Right lobe of liver (tissue), 6 donors: ENCODE results near the gene CANX. TPM values are rescaled to one million over a fixed set of nuclear protein-coding genes. Genes with fewer than 3 reads are reported as not detected.

Experiments used
- ATAC-seq, 4 donors: fragments of 200-7000 bp; cut with Tn5 transposase; one replicate each; pipeline ENCODE4 v1.9.1; 2020; ENCODE audit warnings: mild to moderate bottlenecking in 4 of 4, moderate library complexity in 4 of 4
- DNase-seq, 3 donors: peaks; one replicate each; pipeline ENCODE4 v3.0.0-alpha.2; 2020
- H3K27ac ChIP-seq, 3 donors: fragments of 200-600 bp; one replicate each; pipeline ENCODE4 v1.8.0; 2022
- H3K27me3 ChIP-seq, 2 donors: fragments of 200-600 bp; one replicate each; pipeline ENCODE4 v1.8.0; 2022
- H3K36me3 ChIP-seq, 4 donors: fragments of 200-600 bp; sonication (generic) in 1 of 4; one replicate each; pipeline versions ENCODE4 v1.5.1 to v1.8.0; 2017 to 2022; ENCODE audit warnings: control low read depth in 1 of 4
- H3K4me1 ChIP-seq, 4 donors: fragments of 200-600 bp; sonication (generic) in 1 of 4; one replicate each; pipeline versions ENCODE4 v1.5.1 to v1.8.0; 2017 to 2022; ENCODE audit warnings: control low read depth in 1 of 4
- H3K4me3 ChIP-seq, 3 donors: fragments of 200-600 bp; one replicate each; pipeline ENCODE4 v1.8.0; 2022
- H3K9me3 ChIP-seq, 4 donors: fragments of 200-600 bp; sonication (generic) in 1 of 4; one replicate each; pipeline versions ENCODE4 v1.5.1 to v1.8.0; 2017 to 2022; ENCODE audit warnings: control low read depth in 1 of 4
- CTCF ChIP-seq, 4 donors: fragments of 200-600 bp in 3 of 4; fragments of 450-650 bp in 1 of 4; IDR thresholded peaks; one replicate each; pipeline versions ENCODE4 v1.5.1 to v1.8.0; 2016 to 2022; ENCODE audit warnings: antibody characterized with exemption in 4 of 4, mild to moderate bottlenecking in 2 of 4
- POLR2A ChIP-seq: fragments of 450-650 bp; IDR thresholded peaks from one replicate; pipeline ENCODE4 v1.6.1; 2017; ENCODE audit warnings: antibody characterized with exemption, mild to moderate bottlenecking
- WGBS: methylation state at CpG from one replicate; pipeline ENCODE4 v1.1.6; 2018; ENCODE audit warnings: low coverage, low lambda C conversion rate; ENCODE audit not compliant: insufficient coverage; ENCODE audit errors: missing lambda C conversion rate; 5-methylcytosine and 5-hydroxymethylcytosine counted together
- intact Hi-C, 2 donors: fragments of 100-400 bp; cut with DNase I; formaldehyde crosslinking; loops; one replicate each; pipeline versions ENCODE4 v1.11.2 to v1.14.1; 2022
- total RNA-seq, 6 experiments: library from RNA; depleted of rRNA in 2 of 6; stranded (reverse); fragments of >200 nt in 2 of 6; fragmentation: NEBNext Ultra II Directional in 3 of 6; extraction: Animal tissue kit (Norgen Biotek cat#: 25700) in 3 of 6; gene quantifications; one replicate each; pipeline versions ENCODE4 v1.1.0 to v1.2.4, GENCODE V29; 2016 to 2023
- donor health status: DM: no; HTN: yes; CAD: no.
- donor health status: DM: no; HTN: no; CAD: no.
- donor health status: DM: no; HTN: no; CAD: no.
- donor health status: DM: no; HTN: yes; CAD: no.
- donor health status: DM: no; HTN: yes; CAD: no.

Gene CANX
- total RNA-seq, 6 experiments from 2014 or later = 363 to 606 (median 456) TPM

DNA sequence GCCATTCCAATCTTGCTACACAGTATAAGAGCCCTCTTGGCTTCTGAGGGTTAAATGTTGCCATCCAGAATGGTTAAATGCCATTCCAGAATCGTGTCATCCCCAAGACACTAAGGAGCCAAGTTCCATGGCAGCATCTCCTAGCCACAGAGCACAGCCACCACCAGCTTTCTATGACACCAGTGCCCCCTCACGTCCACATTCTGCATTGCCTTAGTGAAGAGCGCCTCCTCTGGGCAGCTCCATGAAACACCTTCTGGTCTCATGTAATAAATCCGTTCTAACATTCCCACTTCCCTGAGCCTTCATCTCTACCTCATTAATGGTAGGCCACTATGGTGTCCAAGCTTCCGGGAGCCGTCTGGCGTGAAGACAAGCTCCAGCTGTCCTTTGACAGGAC is 30.4 kb upstream of the CANX start:
- H3K4me3 ChIP-seq = no peak overlapping the region
- ATAC-seq (peak; percentile 65 to 77 (median 72)), DNase-seq (no peak)
- TF ChIP-seq CTCF (IDR thresholded peaks at IDR 0.05) = peak; percentile 43 to 51 (median 48)
- no peak for TF ChIP-seq POLR2A
- H3K27ac ChIP-seq = no peak overlapping the region
- no peaks in the 10 kb centered on the region for H3K9me3 ChIP-seq
- intact Hi-C loops = no loop called here
- H3K27me3 ChIP-seq = no peaks in the 10 kb centered on the region
- WGBS = 67% methylated on average over 7 of the region's 7 CpGs
- no peaks in the 10 kb centered on the region for H3K4me1 ChIP-seq
- peaks cover 0 to 5% (median 0%) of the 10 kb centered on the region in 4 donors for H3K36me3 ChIP-seq

DNA sequence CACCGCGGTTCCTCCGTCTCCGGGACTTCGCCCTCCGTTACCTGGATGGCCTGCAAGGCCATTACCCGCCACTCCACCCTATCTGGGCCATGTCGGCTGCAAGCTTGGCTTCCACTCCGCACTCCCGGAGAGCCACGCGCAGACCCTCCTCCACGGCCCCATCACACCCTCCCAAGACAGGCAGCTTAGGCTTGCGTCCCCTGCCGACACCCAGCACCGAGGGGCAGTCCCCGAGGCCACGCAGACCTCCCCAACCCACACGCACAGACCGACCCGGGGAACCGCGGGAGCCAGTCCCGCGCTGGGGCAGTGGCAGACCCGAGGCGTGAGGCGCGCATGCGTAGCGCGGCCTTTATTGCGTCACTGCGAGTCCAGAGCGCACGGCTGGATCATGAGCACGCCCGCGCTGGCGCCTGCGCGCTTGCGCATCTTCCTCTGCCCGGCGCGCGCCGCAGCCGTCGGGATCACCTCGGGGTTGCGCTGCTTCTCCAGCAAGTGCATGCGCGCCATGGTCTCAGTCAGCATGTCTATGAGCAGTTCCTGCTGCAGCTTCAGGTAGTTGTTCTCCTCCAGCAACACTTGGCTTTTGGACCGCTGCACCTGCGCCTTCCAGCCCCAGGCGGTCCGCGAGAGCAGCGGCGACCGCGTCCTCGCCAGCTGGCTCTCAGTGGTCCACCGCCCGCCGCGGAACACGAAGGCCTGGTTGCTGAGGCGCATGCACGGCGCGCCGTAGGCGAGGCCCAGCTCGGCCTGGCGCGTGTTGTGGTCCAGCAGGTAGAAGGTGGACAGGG is 20.3 kb upstream of the CANX start:
- DNase-seq (peak; percentile 96 to 97 (median 96)), ATAC-seq (peak; percentile 88 to 90 (median 89))
- Histone ChIP-seq H3K27me3 (no peaks in the 10 kb centered on the region), H3K36me3 (no peaks in the 10 kb centered on the region), H3K4me1 (peaks cover 0 to 33% (median 10%) of the 10 kb centered on the region in 4 donors), H3K4me3 (peak overlapping the region; percentile 81 to 92 (median 86)), H3K27ac (peak overlapping the region; percentile 93 to 95 (median 93)), H3K9me3 (no peaks in the 10 kb centered on the region)
- 0% methylated on average over 8 of the region's 78 CpGs for WGBS
- intact Hi-C loops = no loop called here
- TF ChIP-seq CTCF (IDR thresholded peaks at IDR 0.05) (peak in 2 of 4 donors; percentile 3 to 20), POLR2A (peak; percentile 88)

DNA sequence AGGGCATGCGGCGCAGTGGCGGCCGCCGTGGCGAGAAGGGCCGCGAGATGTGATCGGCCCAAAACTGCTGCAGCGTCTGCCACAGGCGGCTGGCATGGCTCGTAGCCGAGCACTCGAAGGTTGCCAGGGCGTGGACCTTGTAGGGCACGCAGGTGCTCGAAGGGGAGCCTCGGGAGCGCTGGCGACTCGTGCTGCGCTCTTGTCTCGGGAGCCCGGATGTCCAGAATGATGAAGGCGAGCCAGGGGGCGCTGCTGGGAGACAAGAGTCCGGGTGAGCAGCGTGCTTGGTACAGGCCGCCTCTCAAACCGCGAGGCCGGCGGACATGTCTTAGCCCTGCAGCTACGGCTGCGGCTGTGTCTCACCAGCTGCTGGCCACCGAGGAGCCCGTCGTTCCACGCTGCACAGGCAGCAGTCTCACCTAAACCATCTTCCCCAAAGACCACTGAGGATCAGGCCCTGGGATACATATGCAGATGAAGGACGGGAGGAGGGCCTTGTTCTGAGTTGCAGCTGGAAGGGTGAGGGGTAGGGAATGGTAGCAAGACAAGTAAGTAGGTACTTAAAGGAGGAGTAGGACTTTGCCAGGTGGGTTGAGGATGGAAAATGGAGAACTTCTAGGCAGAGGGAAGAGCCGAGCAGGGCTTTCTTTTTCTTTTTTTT is 19.6 kb upstream of the CANX start:
- peak in 2 of 4 donors; percentile 11 to 17 for TF ChIP-seq CTCF (IDR thresholded peaks at IDR 0.05)
- no peak for TF ChIP-seq POLR2A
- DNase-seq (peak; percentile 69 to 78 (median 72)), ATAC-seq (peak in 3 of 4 donors; percentile 0 to 22 (median 0))
- Histone ChIP-seq H3K9me3 (no peaks in the 10 kb centered on the region), H3K4me3 (peak overlapping the region; percentile 81 to 92 (median 86)), H3K4me1 (peaks cover 0 to 33% (median 10%) of the 10 kb centered on the region in 4 donors), H3K27me3 (no peaks in the 10 kb centered on the region), H3K36me3 (no peaks in the 10 kb centered on the region), H3K27ac (peak overlapping the region; percentile 93 to 95 (median 93))
- intact Hi-C loops = no loop called here
- WGBS = 55% methylated on average over 12 of the region's 41 CpGs

GRCh38 chr5:179680014-179680779 is 18.6 kb upstream of the CANX start:
- Histone ChIP-seq H3K27me3 (no peaks in the 10 kb centered on the region), H3K4me1 (peaks cover 0 to 33% (median 10%) of the 10 kb centered on the region in 4 donors), H3K4me3 (no peak overlapping the region), H3K9me3 (no peaks in the 10 kb centered on the region), H3K36me3 (no peaks in the 10 kb centered on the region), H3K27ac (peak overlapping the region; percentile 12 to 69 (median 45))
- TF ChIP-seq POLR2A = no peak
- no peak for TF ChIP-seq CTCF (IDR thresholded peaks at IDR 0.05)
- DNase-seq = peak; percentile 46 to 73 (median 56)
- WGBS = 92% methylated on average over 5 of the region's 9 CpGs
- peak; percentile 45 to 68 (median 64) for ATAC-seq
- intact Hi-C loops = no loop called here
